Measurements from ENCODE around the gene NKD2. TPM values are rescaled to one million over a fixed set of nuclear protein-coding genes. Genes with fewer than 3 reads are reported as not detected.

NKD2 gene
- total RNA-seq, 2 experiments from 2014 or later = 3.6 to 3.7 TPM

GRCh38 chr5:1041225-1042143 lies 32.9 kb downstream of the NKD2 start:
- Mint-ChIP-seq H3K27me3 (no peaks in the 10 kb centered on the region), H3K4me1 (no peaks in the 10 kb centered on the region), H3K4me3 (no peak overlapping the region), H3K27ac (no peak overlapping the region), H3K9me3 (peaks cover 69% of the 10 kb centered on the region), H3K36me3 (ENCODE audit: low read depth) (peaks cover 19% of the 10 kb centered on the region)
- ChIA-PET CTCF (no interaction called here), POLR2A (no interaction called here)
- no peak for DNase-seq

- Mint-ChIP-seq H3K27ac (no peak overlapping the region), H3K4me1 (no peaks in the 10 kb centered on the region), H3K36me3 (ENCODE audit: low read depth) (peaks cover 19% of the 10 kb centered on the region), H3K27me3 (no peaks in the 10 kb centered on the region), H3K9me3 (peaks cover 80% of the 10 kb centered on the region), H3K4me3 (no peak overlapping the region)
- no peak for DNase-seq
- POLR2A ChIA-PET = no interaction called here
- CTCF ChIA-PET = no interaction called here
Observed at GRCh38 chr5:1042626-1043025, 34.0 kb downstream of the NKD2 start.

- H3K27ac Mint-ChIP-seq = no peak overlapping the region
- H3K4me1 Mint-ChIP-seq = no peaks in the 10 kb centered on the region
- H3K27me3 Mint-ChIP-seq = no peaks in the 10 kb centered on the region
- ChIA-PET CTCF (no interaction called here), POLR2A (no interaction called here)
- no peak overlapping the region for H3K4me3 Mint-ChIP-seq
- H3K36me3 Mint-ChIP-seq (ENCODE audit: low read depth) = peaks cover 20% of the 10 kb centered on the region
- DNase-seq = no peak
- H3K9me3 Mint-ChIP-seq = peaks cover 87% of the 10 kb centered on the region
Observed at GRCh38 chr5:1043327-1043726, 34.7 kb downstream of the NKD2 start.

GRCh38 chr5:1044117-1044516 lies 35.5 kb downstream of the NKD2 start:
- Mint-ChIP-seq H3K4me3 (no peak overlapping the region), H3K9me3 (peaks cover 87% of the 10 kb centered on the region), H3K27ac (no peak overlapping the region), H3K36me3 (ENCODE audit: low read depth) (peaks cover 23% of the 10 kb centered on the region), H3K27me3 (no peaks in the 10 kb centered on the region), H3K4me1 (no peaks in the 10 kb centered on the region)
- no peak for DNase-seq
- POLR2A ChIA-PET = no interaction called here
- CTCF ChIA-PET = no interaction called here

GRCh38 chr5:1045960-1046560 lies 37.5 kb downstream of the NKD2 start:
- ChIA-PET CTCF (no interaction called here), POLR2A (no interaction called here)
- Mint-ChIP-seq H3K4me3 (no peak overlapping the region), H3K27me3 (no peaks in the 10 kb centered on the region), H3K9me3 (peaks cover 76% of the 10 kb centered on the region), H3K4me1 (no peaks in the 10 kb centered on the region), H3K27ac (no peak overlapping the region), H3K36me3 (ENCODE audit: low read depth) (peaks cover 23% of the 10 kb centered on the region)
- no peak for DNase-seq

- peaks cover 62% of the 10 kb centered on the region for H3K9me3 Mint-ChIP-seq
- H3K4me1 Mint-ChIP-seq = no peaks in the 10 kb centered on the region
- H3K36me3 Mint-ChIP-seq (ENCODE audit: low read depth) = peaks cover 23% of the 10 kb centered on the region
- CTCF ChIA-PET = no interaction called here
- no peaks in the 10 kb centered on the region for H3K27me3 Mint-ChIP-seq
- DNase-seq = no peak
- H3K27ac Mint-ChIP-seq = no peak overlapping the region
- POLR2A ChIA-PET = no interaction called here
- no peak overlapping the region for H3K4me3 Mint-ChIP-seq
Observed at GRCh38 chr5:1047332-1047965, 38.8 kb downstream of the NKD2 start.

GRCh38 chr5:1048162-1048721 lies 39.6 kb downstream of the NKD2 start:
- H3K36me3 Mint-ChIP-seq (ENCODE audit: low read depth) = peaks cover 23% of the 10 kb centered on the region
- H3K4me1 Mint-ChIP-seq = no peaks in the 10 kb centered on the region
- H3K9me3 Mint-ChIP-seq = peaks cover 54% of the 10 kb centered on the region
- DNase-seq = no peak
- CTCF ChIA-PET = no interaction called here
- H3K27me3 Mint-ChIP-seq = no peaks in the 10 kb centered on the region
- no peak overlapping the region for H3K27ac Mint-ChIP-seq
- POLR2A ChIA-PET = no interaction called here
- no peak overlapping the region for H3K4me3 Mint-ChIP-seq

- DNase-seq = no peak
- CTCF ChIA-PET = interaction anchor here (1.1 kb wide), 1 partner anchor 41 kb away, joined by 3 read pairs; no protein-coding TSS in a partner anchor
- H3K4me1 Mint-ChIP-seq = no peaks in the 10 kb centered on the region
- H3K27ac Mint-ChIP-seq = no peak overlapping the region
- peaks cover 45% of the 10 kb centered on the region for H3K9me3 Mint-ChIP-seq
- POLR2A ChIA-PET = no interaction called here
- H3K36me3 Mint-ChIP-seq (ENCODE audit: low read depth) = peaks cover 15% of the 10 kb centered on the region
- H3K4me3 Mint-ChIP-seq = no peak overlapping the region
- no peaks in the 10 kb centered on the region for H3K27me3 Mint-ChIP-seq
Observed at GRCh38 chr5:1048861-1049838, 40.5 kb downstream of the NKD2 start.

GRCh38 chr5:1050423-1051365 lies 42.1 kb downstream of the NKD2 start:
- Mint-ChIP-seq H3K4me1 (no peaks in the 10 kb centered on the region), H3K27ac (no peak overlapping the region)

GRCh38 chr5:1051366-1051720 lies 42.7 kb downstream of the NKD2 start:
- CTCF ChIA-PET = no interaction called here

More at GRCh38 chr5:1050423-1051365, 42.1 kb downstream of the NKD2 start:
- Mint-ChIP-seq H3K36me3 (ENCODE audit: low read depth) (peaks cover 7% of the 10 kb centered on the region), H3K9me3 (peaks cover 29% of the 10 kb centered on the region), H3K27me3 (no peaks in the 10 kb centered on the region), H3K4me3 (no peak overlapping the region)
- ChIA-PET POLR2A (no interaction called here), CTCF (interaction anchor here (1.1 kb wide), 1 partner anchor 43 kb away, joined by 3 read pairs; no protein-coding TSS in a partner anchor)
- DNase-seq = no peak

GRCh38 chr5:1052076-1052475 lies 43.5 kb downstream of the NKD2 start:
- H3K4me1 Mint-ChIP-seq = no peaks in the 10 kb centered on the region
- H3K4me3 Mint-ChIP-seq = no peak overlapping the region
- H3K9me3 Mint-ChIP-seq = peaks cover 15% of the 10 kb centered on the region
- CTCF ChIA-PET = interaction anchor here (1.6 kb wide), 1 partner anchor 88 kb away, joined by 4 read pairs; no protein-coding TSS in a partner anchor
- H3K27ac Mint-ChIP-seq = no peak overlapping the region
- H3K27me3 Mint-ChIP-seq = no peaks in the 10 kb centered on the region
- H3K36me3 Mint-ChIP-seq (ENCODE audit: low read depth) = peaks cover 4% of the 10 kb centered on the region
- no peak for DNase-seq
- POLR2A ChIA-PET = no interaction called here

More at GRCh38 chr5:1051366-1051720, 42.7 kb downstream of the NKD2 start:
- POLR2A ChIA-PET = no interaction called here
- Mint-ChIP-seq H3K9me3 (peaks cover 23% of the 10 kb centered on the region), H3K27ac (no peak overlapping the region), H3K27me3 (no peaks in the 10 kb centered on the region), H3K4me1 (no peaks in the 10 kb centered on the region), H3K4me3 (no peak overlapping the region), H3K36me3 (ENCODE audit: low read depth) (peaks cover 5% of the 10 kb centered on the region)
- no peak for DNase-seq
